Measurements from ENCODE around the gene AEN.

- TF ChIP-seq JUNB (IDR thresholded peaks at IDR 0.05) = no peak
- no peak for TF ChIP-seq FOSL2 (IDR thresholded peaks at IDR 0.05)
- no peak for TF ChIP-seq FOSL2 (CRISPR knock-in tag; IDR thresholded peaks at IDR 0.05)
- TF ChIP-seq CTCF (IDR thresholded peaks at IDR 0.05) = no peak
- TF ChIP-seq KDM5A (IDR thresholded peaks at IDR 0.05) = no peak
- TF ChIP-seq FOSB (CRISPR knock-in tag; IDR thresholded peaks at IDR 0.05) = no peak
- TF ChIP-seq SMC3 (IDR thresholded peaks at IDR 0.05) = no peak
- no peak for TF ChIP-seq SREBF2 (IDR thresholded peaks at IDR 0.05)
- no peak for TF ChIP-seq RAD21 (conservative IDR thresholded peaks at IDR 0.05 in 1 of 2, IDR thresholded peaks at IDR 0.05 in 1 of 2)
- TF ChIP-seq MAZ (IDR thresholded peaks at IDR 0.05; ENCODE audit: borderline replicate concordance, low read depth, low read length) = no peak
- no peak for TF ChIP-seq USF2 (IDR thresholded peaks at IDR 0.05)
- no peak for TF ChIP-seq NFE2L2 (conservative IDR thresholded peaks at IDR 0.05; ENCODE audit: low read length)
- TF ChIP-seq POLR2A (IDR thresholded peaks at IDR 0.05; ENCODE audit: low read length) = no peak
- no peak for TF ChIP-seq ESRRA (IDR thresholded peaks at IDR 0.05; ENCODE audit: borderline replicate concordance, low read length)
- no peak for TF ChIP-seq NPAS2 (CRISPR knock-in tag; IDR thresholded peaks at IDR 0.05; ENCODE audit: borderline replicate concordance)
Measured at GRCh38 chr15:88674661-88675060, 53.5 kb downstream of the AEN start.
